Smooth muscle cell (in vitro differentiated cells): ENCODE data around the gene PRUNE2. TPM values are rescaled to one million over a fixed set of nuclear protein-coding genes. Genes with fewer than 3 reads are reported as not detected.

ENCODE experiments used
- DNase-seq: peaks from one replicate; lab custom pipeline; 2025; ENCODE audit not compliant: unreplicated experiment; lab: John Stamatoyannopoulos, UW
- H2AFZ ChIP-seq: fragments of 200-600 bp; sonication (generic); 2 replicates; pipeline ENCODE4 v1.6.0; 2016; ENCODE audit warnings: antibody characterized with exemption, low read depth, mild to moderate bottlenecking
- H3F3A ChIP-seq: fragments of 200-600 bp; sonication (generic); 2 replicates; pipeline ENCODE4 v1.6.0; 2017; ENCODE audit warnings: antibody characterized with exemption, low read depth
- H3K27ac ChIP-seq: fragments of 200-600 bp; sonication (generic); 2 replicates; pipeline ENCODE4 v1.5.1; 2016; ENCODE audit warnings: low read depth, mild to moderate bottlenecking
- H3K27me3 ChIP-seq: fragments of 200-600 bp; sonication (generic); 2 replicates; pipeline ENCODE4 v1.6.1; 2016; ENCODE audit warnings: low read depth, mild to moderate bottlenecking
- H3K36me3 ChIP-seq: fragments of 200-600 bp; sonication (generic); 2 replicates; pipeline ENCODE4 v1.5.1; 2016; ENCODE audit warnings: low read depth
- H3K4me1 ChIP-seq: fragments of 200-600 bp; sonication (generic); 2 replicates; pipeline ENCODE4 v1.5.1; 2016; ENCODE audit warnings: low read depth
- H3K4me2 ChIP-seq: fragments of 200-600 bp; sonication (generic); 2 replicates; pipeline ENCODE4 v1.6.0; 2016; ENCODE audit warnings: mild to moderate bottlenecking
- H3K4me3 ChIP-seq: fragments of 200-600 bp; sonication (generic); 2 replicates; pipeline ENCODE4 v1.5.1; 2016; ENCODE audit warnings: mild to moderate bottlenecking
- H3K79me2 ChIP-seq: fragments of 200-600 bp; sonication (generic); 2 replicates; pipeline ENCODE4 v1.6.0; 2016; ENCODE audit warnings: low read depth, mild to moderate bottlenecking
- H3K9ac ChIP-seq: fragments of 200-600 bp; sonication (generic); 2 replicates; pipeline ENCODE4 v1.6.0; 2016; ENCODE audit warnings: low read depth
- H3K9me3 ChIP-seq: fragments of 200-600 bp; sonication (generic); replicated peaks from 2 replicates; pipeline ENCODE4 v1.5.1; 2016; ENCODE audit warnings: low read depth
- H4K20me1 ChIP-seq: fragments of 200-600 bp; sonication (generic); 2 replicates; pipeline ENCODE4 v1.6.0; 2016; ENCODE audit warnings: low read depth
- WGBS: methylation state at CpG from one replicate; pipeline ENCODE4 v1.1.7; 2016; ENCODE audit warnings: low lambda C conversion rate; 5-methylcytosine and 5-hydroxymethylcytosine counted together
- polyA plus RNA-seq: library from polyadenylated mRNA; unstranded; fragments of >200 nt; fragmentation: Nextera tagmentation; extraction: Ambion mirVana; gene quantifications from 2 replicates; pipeline ENCODE4 v1.2.1, GENCODE V29; 2016
- total RNA-seq: library from RNA; depleted of rRNA; stranded (reverse); fragments of >200 nt; gene quantifications from 2 replicates; pipeline ENCODE4 v1.2.3, GENCODE V29; 2014
- TF ChIP-seq, protein P1 (sequence below): fragments of 200-600 bp; sonication (generic); IDR thresholded peaks from 2 replicates; pipeline ENCODE4 v1.5.1; 2017; ENCODE audit warnings: borderline replicate concordance, mild to moderate bottlenecking, antibody characterized with exemption; ENCODE audit not compliant: insufficient read depth, poor library complexity, severe bottlenecking

Gene PRUNE2
- total and polyA plus RNA-seq, 2 experiments from 2014 or later, result 0.79 to 1.9 TPM

GRCh38 chr9:76603931-76604570, 301.9 kb downstream of the PRUNE2 start:
- WGBS, result 88% methylated on average over 3 of the region's 3 CpGs
- Histone ChIP-seq H3K27me3 (no peaks in the 10 kb centered on the region), H3K36me3 (no peaks in the 10 kb centered on the region), H4K20me1 (no peaks in the 10 kb centered on the region), H3K4me1 (no peaks in the 10 kb centered on the region), H3K4me3 (no peak overlapping the region), H2AFZ (no peak overlapping the region), H3F3A (no peaks in the 10 kb centered on the region), H3K27ac (no peak overlapping the region), H3K4me2 (no peak overlapping the region), H3K79me2 (no peaks in the 10 kb centered on the region), H3K9me3 (no peaks in the 10 kb centered on the region), H3K9ac (no peak overlapping the region)
- DNase-seq, result no peak
- TF ChIP-seq, protein P1, sequence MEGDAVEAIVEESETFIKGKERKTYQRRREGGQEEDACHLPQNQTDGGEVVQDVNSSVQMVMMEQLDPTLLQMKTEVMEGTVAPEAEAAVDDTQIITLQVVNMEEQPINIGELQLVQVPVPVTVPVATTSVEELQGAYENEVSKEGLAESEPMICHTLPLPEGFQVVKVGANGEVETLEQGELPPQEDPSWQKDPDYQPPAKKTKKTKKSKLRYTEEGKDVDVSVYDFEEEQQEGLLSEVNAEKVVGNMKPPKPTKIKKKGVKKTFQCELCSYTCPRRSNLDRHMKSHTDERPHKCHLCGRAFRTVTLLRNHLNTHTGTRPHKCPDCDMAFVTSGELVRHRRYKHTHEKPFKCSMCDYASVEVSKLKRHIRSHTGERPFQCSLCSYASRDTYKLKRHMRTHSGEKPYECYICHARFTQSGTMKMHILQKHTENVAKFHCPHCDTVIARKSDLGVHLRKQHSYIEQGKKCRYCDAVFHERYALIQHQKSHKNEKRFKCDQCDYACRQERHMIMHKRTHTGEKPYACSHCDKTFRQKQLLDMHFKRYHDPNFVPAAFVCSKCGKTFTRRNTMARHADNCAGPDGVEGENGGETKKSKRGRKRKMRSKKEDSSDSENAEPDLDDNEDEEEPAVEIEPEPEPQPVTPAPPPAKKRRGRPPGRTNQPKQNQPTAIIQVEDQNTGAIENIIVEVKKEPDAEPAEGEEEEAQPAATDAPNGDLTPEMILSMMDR, result no peak

- no peaks in the 10 kb centered on the region for H3K4me1 ChIP-seq
- H3K4me2 ChIP-seq, result no peak overlapping the region
- H3K4me3 ChIP-seq, result no peak overlapping the region
- H2AFZ ChIP-seq, result no peak overlapping the region
- H3K9ac ChIP-seq, result no peak overlapping the region
- no peaks in the 10 kb centered on the region for H3K9me3 ChIP-seq
- DNase-seq, result no peak
- H4K20me1 ChIP-seq, result no peaks in the 10 kb centered on the region
- TF ChIP-seq, protein P1, result no peak
- peak overlapping the region; percentile 20 for H3K27ac ChIP-seq
- no peaks in the 10 kb centered on the region for H3F3A ChIP-seq
- H3K36me3 ChIP-seq, result no peaks in the 10 kb centered on the region
- H3K79me2 ChIP-seq, result no peaks in the 10 kb centered on the region
- no peaks in the 10 kb centered on the region for H3K27me3 ChIP-seq
Measured at GRCh38 chr9:76603448-76603895, 302.4 kb downstream of the PRUNE2 start.

- Histone ChIP-seq H3K36me3 (no peaks in the 10 kb centered on the region), H3F3A (no peaks in the 10 kb centered on the region), H3K9me3 (no peaks in the 10 kb centered on the region), H3K9ac (no peak overlapping the region), H3K4me1 (no peaks in the 10 kb centered on the region), H3K4me2 (no peak overlapping the region), H2AFZ (no peak overlapping the region), H3K79me2 (no peaks in the 10 kb centered on the region), H3K27me3 (no peaks in the 10 kb centered on the region), H4K20me1 (no peaks in the 10 kb centered on the region), H3K4me3 (no peak overlapping the region), H3K27ac (no peak overlapping the region)
- no peak for DNase-seq
- TF ChIP-seq, protein P1, result no peak
- WGBS, result 75% methylated on average over 1 of the region's 1 CpG
Measured at GRCh38 chr9:76602199-76602598, 303.7 kb downstream of the PRUNE2 start.

GRCh38 chr9:76600007-76600615, 305.8 kb downstream of the PRUNE2 start:
- Histone ChIP-seq H3K79me2 (no peaks in the 10 kb centered on the region), H3K9ac (no peak overlapping the region), H3K4me3 (no peak overlapping the region), H3K9me3 (no peaks in the 10 kb centered on the region), H4K20me1 (no peaks in the 10 kb centered on the region), H3K27me3 (no peaks in the 10 kb centered on the region), H3F3A (no peaks in the 10 kb centered on the region), H2AFZ (no peak overlapping the region), H3K36me3 (no peaks in the 10 kb centered on the region), H3K4me2 (no peak overlapping the region), H3K4me1 (no peaks in the 10 kb centered on the region), H3K27ac (no peak overlapping the region)
- WGBS, result 85% methylated on average over 2 of the region's 2 CpGs
- DNase-seq, result no peak
- TF ChIP-seq, protein P1, result no peak
